HepG2 (cell line): Measurements from ENCODE around the gene CTF1. TPM values are rescaled to one million over a fixed set of nuclear protein-coding genes. Genes with fewer than 3 reads are reported as not detected.

Experiments
- ADNP ChIP-seq: sonication (generic); formaldehyde crosslinking; IDR thresholded peaks from 2 replicates; pipeline ENCODE4 v1.4.0; 2020; ENCODE audit warnings: missing genetic modification reagents
- ATF7 ChIP-seq, 2 experiments: fragments of 450-650 bp in 1 of 2; sonication (generic) in 1 of 2; formaldehyde crosslinking in 1 of 2; IDR thresholded peaks; 2 replicates each; pipeline versions ENCODE4 v1.4.0 to v1.6.1; 2016 to 2020; ENCODE audit warnings: antibody characterized with exemption in 1 of 2, mild to moderate bottlenecking in 1 of 2, missing genetic modification reagents in 1 of 2
- CC2D1A ChIP-seq: sonication (generic); formaldehyde crosslinking; IDR thresholded peaks from 2 replicates; pipeline ENCODE4 v1.8.1; 2023; ENCODE audit warnings: mild to moderate bottlenecking, missing genetic modification reagents
- CCDC6 ChIP-seq: sonication (generic); formaldehyde crosslinking; IDR thresholded peaks from 2 replicates; pipeline ENCODE4 v1.8.1; 2022; ENCODE audit warnings: mild to moderate bottlenecking, missing genetic modification reagents, moderate library complexity
- CEBPG ChIP-seq: IDR thresholded peaks from 2 replicates; pipeline ENCODE4 v1.6.1; 2016
- HNRNPH1 ChIP-seq: fragments of 200-400 bp; formaldehyde crosslinking; optimal IDR thresholded peaks from 2 replicates; pipeline ENCODE3; 2017; ENCODE audit warnings: mild to moderate bottlenecking, low read depth, low read length
- HNRNPL ChIP-seq: fragments of 200-400 bp; formaldehyde crosslinking; IDR thresholded peaks from 2 replicates; pipeline ENCODE4 v1.6.1; 2017; ENCODE audit warnings: mild to moderate bottlenecking, low read depth, low read length
- IKZF4 ChIP-seq: sonication (generic); formaldehyde crosslinking; IDR thresholded peaks from 2 replicates; pipeline ENCODE4 v1.5.1; 2020; ENCODE audit warnings: borderline replicate concordance, mild to moderate bottlenecking, low read depth, missing genetic modification reagents; ENCODE audit errors: not compliant biosample characterization
- KDM5B ChIP-seq: sonication (generic); formaldehyde crosslinking; IDR thresholded peaks from 2 replicates; pipeline ENCODE4 v1.4.0; 2020; ENCODE audit warnings: missing genetic modification reagents, mild to moderate bottlenecking, borderline replicate concordance
- KLF12 ChIP-seq: sonication (generic); formaldehyde crosslinking; IDR thresholded peaks from 2 replicates; pipeline ENCODE4 v1.4.0; 2020; ENCODE audit warnings: missing genetic modification reagents, borderline replicate concordance
- KLF16 ChIP-seq, 2 experiments: sonication (generic) in 1 of 2; formaldehyde crosslinking in 1 of 2; IDR thresholded peaks; 2 replicates each; pipeline versions ENCODE4 v1.6.1 to v1.8.0; 2016 to 2023; ENCODE audit warnings: missing genetic modification reagents in 2 of 2, missing compliant biosample characterization in 1 of 2
- MLXIP ChIP-seq: sonication (generic); formaldehyde crosslinking; IDR thresholded peaks from 2 replicates; pipeline ENCODE4 v1.9.0; 2021; ENCODE audit warnings: missing genetic modification reagents, borderline replicate concordance
- NONO ChIP-seq, 2 experiments: fragments of 450-650 bp in 1 of 2; sonication (generic) in 1 of 2; formaldehyde crosslinking in 1 of 2; IDR thresholded peaks in 1 of 2; conservative IDR thresholded peaks in 1 of 2; 2 replicates each; pipeline versions ENCODE4 v1.6.1 to v1.8.0; 2017 to 2022; ENCODE audit warnings: mild to moderate bottlenecking in 1 of 2, missing genetic modification reagents in 1 of 2, moderate library complexity in 1 of 2
- RBM22 ChIP-seq: fragments of 200-400 bp; formaldehyde crosslinking; optimal IDR thresholded peaks from 2 replicates; pipeline ENCODE3; 2017; ENCODE audit warnings: mild to moderate bottlenecking, low read length, moderate library complexity
- REXO4 ChIP-seq: sonication (generic); formaldehyde crosslinking; IDR thresholded peaks from 2 replicates; pipeline ENCODE4 v1.8.0; 2022; ENCODE audit warnings: missing genetic modification reagents, mild to moderate bottlenecking, borderline replicate concordance
- SNAPC5 ChIP-seq: sonication (generic); formaldehyde crosslinking; IDR thresholded peaks from 2 replicates; pipeline ENCODE4 v1.8.1; 2023; ENCODE audit warnings: mild to moderate bottlenecking, missing genetic modification reagents, borderline replicate concordance
- TBL1XR1 ChIP-seq: fragments of 150-350 bp; IDR thresholded peaks from 2 replicates; pipeline ENCODE4 v1.6.1; 2014; ENCODE audit warnings: borderline replicate concordance, low read length; ENCODE audit not compliant: partially characterized antibody
- TBX2 ChIP-seq: sonication (generic); formaldehyde crosslinking; IDR thresholded peaks from 2 replicates; pipeline ENCODE4 v1.5.0; 2020; ENCODE audit warnings: missing genetic modification reagents, mild to moderate bottlenecking, borderline replicate concordance
- TMF1 ChIP-seq: sonication (generic); formaldehyde crosslinking; IDR thresholded peaks from 2 replicates; pipeline ENCODE4 v1.8.1; 2022; ENCODE audit warnings: low read depth, missing genetic modification reagents
- ZBTB7B ChIP-seq: sonication (generic); formaldehyde crosslinking; IDR thresholded peaks from 2 replicates; pipeline ENCODE4 v1.4.0; 2020; ENCODE audit warnings: missing genetic modification reagents
- ZC3H4 ChIP-seq: sonication (generic); formaldehyde crosslinking; IDR thresholded peaks from 2 replicates; pipeline ENCODE4 v1.4.0; 2020; ENCODE audit warnings: missing genetic modification reagents, borderline replicate concordance
- ZFYVE20 ChIP-seq: sonication (generic); formaldehyde crosslinking; IDR thresholded peaks from 2 replicates; pipeline ENCODE4 v1.8.0; 2023; ENCODE audit warnings: low read depth, mild to moderate bottlenecking, moderate library complexity, missing genetic modification reagents, borderline replicate concordance
- ZNF17 ChIP-seq: sonication (generic); formaldehyde crosslinking; IDR thresholded peaks from 2 replicates; pipeline ENCODE4 v1.5.0; 2020; ENCODE audit warnings: mild to moderate bottlenecking, missing genetic modification reagents
- ZNF30 ChIP-seq: sonication (generic); formaldehyde crosslinking; IDR thresholded peaks from 2 replicates; pipeline ENCODE4 v1.5.0; 2020; ENCODE audit warnings: mild to moderate bottlenecking, missing genetic modification reagents
- ZNF460 ChIP-seq: sonication (generic); formaldehyde crosslinking; IDR thresholded peaks from 2 replicates; pipeline ENCODE4 v1.5.1; 2020; ENCODE audit warnings: missing genetic modification reagents, mild to moderate bottlenecking, borderline replicate concordance
- ZNF878 ChIP-seq: sonication (generic); formaldehyde crosslinking; IDR thresholded peaks from 2 replicates; pipeline ENCODE4 v1.8.1; 2023; ENCODE audit warnings: mild to moderate bottlenecking, missing genetic modification reagents, moderate library complexity
- polyA plus RNA-seq, 8 experiments: library from polyadenylated mRNA; depleted of rRNA in 3 of 8; stranded (reverse) in 7 of 8; unstranded in 1 of 8; fragments of >200 nt; fragmentation: Illumina TruSeq in 4 of 8; extraction: Trizol in 4 of 8; gene quantifications; 2 replicates each; pipeline versions ENCODE4 v1.2.1 to v1.2.3, GENCODE V29; 2011 to 2016; ENCODE audit warnings: low read depth in 4 of 8, missing spikeins in 1 of 8, mixed read lengths in 1 of 8; ENCODE audit not compliant: insufficient read depth in 1 of 8
- total RNA-seq, 5 experiments: library from RNA; depleted of rRNA; stranded (reverse); fragments of >200 nt; fragmentation: Illumina TruSeq; extraction: Trizol; gene quantifications; 2 replicates each; pipeline ENCODE4 v1.2.3, GENCODE V29; 2016; ENCODE audit warnings: low read depth in 1 of 5
- TF ChIP-seq, protein P1 (sequence below): sonication (generic); formaldehyde crosslinking; IDR thresholded peaks from 2 replicates; pipeline ENCODE4 v1.4.0; 2020; ENCODE audit warnings: missing genetic modification reagents; ENCODE audit errors: not compliant biosample characterization

CTF1 gene
- total and polyA plus RNA-seq, 2 of the 13 experiments (the other 11 are each of a cell fraction or from before 2014, with no cell fraction given) = 0.13 to 1.8 TPM

DNA sequence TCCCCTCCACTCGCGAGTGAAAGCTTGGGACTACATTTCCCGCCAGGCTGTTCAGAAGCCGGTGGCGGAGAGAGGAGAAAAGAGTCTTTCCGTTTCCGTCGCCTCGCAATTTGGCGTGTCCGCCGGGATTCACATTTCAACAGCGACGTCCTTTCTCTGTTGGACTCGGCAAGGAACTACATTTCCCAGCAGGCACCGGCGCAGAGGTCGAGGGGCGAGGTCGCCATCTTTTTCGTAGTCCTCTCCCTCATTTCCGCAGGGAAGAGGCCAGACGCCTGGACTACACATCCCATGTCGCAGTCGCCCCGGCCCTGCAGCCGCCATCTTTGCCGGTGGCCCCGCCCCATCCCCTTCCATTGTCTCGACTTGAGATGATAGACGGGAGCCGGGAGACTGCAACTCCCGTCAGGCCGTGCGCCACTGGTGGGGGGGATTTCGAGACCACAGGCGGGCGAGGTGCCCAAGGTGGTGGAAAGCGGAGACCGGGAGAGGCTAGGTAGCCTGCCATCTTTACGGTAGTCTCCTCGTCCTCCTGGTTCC, 26.1 kb downstream of the CTF1 start (continued):
- TF ChIP-seq NONO (IDR thresholded peaks at IDR 0.05) = no peak
- peak; percentile 79 for TF ChIP-seq NONO (CRISPR knock-in tag; conservative IDR thresholded peaks at IDR 0.05)
- TF ChIP-seq KLF12 (CRISPR knock-in tag) = peak; percentile 91; the same call in 1 of the 2 replicates
- no peak for TF ChIP-seq ZNF878 (CRISPR knock-in tag)
- no peak for TF ChIP-seq MLXIP (CRISPR knock-in tag)
- TF ChIP-seq KDM5B (CRISPR knock-in tag) = no peak
- no peak for TF ChIP-seq KLF16 (CRISPR knock-in tag; IDR thresholded peaks at IDR 0.05)
- peak; percentile 87; the same call in 1 of the 2 replicates for TF ChIP-seq TMF1 (CRISPR knock-in tag)
- TF ChIP-seq TBX2 = peak; percentile 35; the same call in 1 of the 2 replicates
- TF ChIP-seq TBL1XR1 = peak; percentile 95
- TF ChIP-seq CCDC6 (CRISPR knock-in tag) = no peak
- TF ChIP-seq HNRNPL = no peak; the same call in 1 of the 2 replicates
- TF ChIP-seq ZFYVE20 = no peak
- peak; percentile 63 for TF ChIP-seq CEBPG (CRISPR knock-in tag)
- TF ChIP-seq ZBTB7B = no peak
- TF ChIP-seq ATF7 (IDR thresholded peaks at IDR 0.05) = 0 out of 2 replicates have a peak, but pooled peaks have one; percentile 7
- TF ChIP-seq ATF7 (CRISPR knock-in tag; IDR thresholded peaks at IDR 0.05) = no peak
- TF ChIP-seq, protein P1, sequence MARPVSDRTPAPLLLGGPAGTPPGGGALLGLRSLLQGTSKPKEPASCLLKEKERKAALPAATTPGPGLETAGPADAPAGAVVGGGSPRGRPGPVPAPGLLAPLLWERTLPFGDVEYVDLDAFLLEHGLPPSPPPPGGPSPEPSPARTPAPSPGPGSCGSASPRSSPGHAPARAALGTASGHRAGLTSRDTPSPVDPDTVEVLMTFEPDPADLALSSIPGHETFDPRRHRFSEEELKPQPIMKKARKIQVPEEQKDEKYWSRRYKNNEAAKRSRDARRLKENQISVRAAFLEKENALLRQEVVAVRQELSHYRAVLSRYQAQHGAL (CRISPR knock-in tag) = no peak
- no peak for TF ChIP-seq ZNF30 (CRISPR knock-in tag)
- no peak for TF ChIP-seq ZNF460 (CRISPR knock-in tag)
- no peak for TF ChIP-seq ZC3H4 (CRISPR knock-in tag)
- TF ChIP-seq REXO4 = no peak
- TF ChIP-seq CC2D1A (CRISPR knock-in tag) = no peak
- TF ChIP-seq HNRNPH1 = peak; percentile 48
- no peak for TF ChIP-seq ZNF17
- no peak for TF ChIP-seq RBM22
- TF ChIP-seq IKZF4 (CRISPR knock-in tag) = no peak
- TF ChIP-seq SNAPC5 (CRISPR knock-in tag) = peak; percentile 83; the same call in 1 of the 2 replicates
- TF ChIP-seq ADNP (CRISPR knock-in tag) = no peak
